SU-DHL-6 (cell line): ENCODE results near the gene SNRNP48.

ENCODE experiments used
- H2AFZ ChIP-seq: fragments of 200-600 bp; sonication (generic); 2 replicates; pipeline ENCODE4 v1.6.1; 2014; ENCODE audit warnings: low read depth, mild to moderate bottlenecking, moderate library complexity, mixed read lengths, antibody characterized with exemption, low read length; ENCODE audit not compliant: severe bottlenecking
- H3F3A ChIP-seq: fragments of 200-600 bp; shearing (Covaris generic); 2 replicates; pipeline ENCODE4 v1.6.0; 2016; ENCODE audit warnings: antibody characterized with exemption, mild to moderate bottlenecking; ENCODE audit not compliant: insufficient read depth
- H3K27ac ChIP-seq: fragments of 200-600 bp; sonication (generic); 2 replicates; pipeline ENCODE4 v1.5.1; 2016; ENCODE audit warnings: low read depth, mild to moderate bottlenecking, low read length, moderate library complexity, mixed read lengths
- H3K27me3 ChIP-seq: fragments of 200-600 bp; sonication (generic), shearing (Covaris generic); 2 replicates; pipeline ENCODE4 v1.6.0; 2014; ENCODE audit warnings: mild to moderate bottlenecking, low read length
- H3K36me3 ChIP-seq: fragments of 200-600 bp; sonication (generic); 2 replicates; pipeline ENCODE4 v1.6.1; 2014; ENCODE audit warnings: mild to moderate bottlenecking, low read length, mixed read lengths
- H3K4me2 ChIP-seq: fragments of 300-600, 200-600 bp; shearing (Covaris generic), sonication (generic); 2 replicates; pipeline ENCODE4 v1.6.0; 2014; ENCODE audit warnings: low read length, low read depth, mild to moderate bottlenecking; ENCODE audit not compliant: poor library complexity, severe bottlenecking
- H3K4me3 ChIP-seq: fragments of 200-600 bp; sonication (generic); 2 replicates; pipeline ENCODE4 v1.5.1; 2014; ENCODE audit warnings: antibody characterized with exemption, low read length, mild to moderate bottlenecking, mixed read lengths; ENCODE audit not compliant: insufficient read depth, poor library complexity, severe bottlenecking
- H3K79me2 ChIP-seq: fragments of 200-600 bp; sonication (generic); 2 replicates; pipeline ENCODE4 v1.6.1; 2014; ENCODE audit warnings: mild to moderate bottlenecking, low read length, moderate library complexity; ENCODE audit not compliant: insufficient read depth
- H3K9ac ChIP-seq: fragments of 200-600 bp; sonication (generic); 2 replicates; pipeline ENCODE4 v1.7.0; 2014; ENCODE audit warnings: mild to moderate bottlenecking, low read length
- H3K9me2 ChIP-seq: fragments of 200-600 bp; sonication (generic); replicated peaks from 2 replicates; pipeline ENCODE4 v1.6.1; 2014; ENCODE audit warnings: low read length; ENCODE audit not compliant: insufficient read depth
- H3K9me3 ChIP-seq: fragments of 200-600 bp; sonication (generic); 2 replicates; pipeline ENCODE4 v1.6.1; 2014; ENCODE audit warnings: low read length, mixed read lengths; ENCODE audit not compliant: insufficient read depth
- H4K20me1 ChIP-seq: fragments of 200-600 bp; sonication (generic); 2 replicates; pipeline ENCODE4 v1.6.1; 2014; ENCODE audit warnings: low read depth, mild to moderate bottlenecking, antibody characterized with exemption, low read length, moderate library complexity, mixed read lengths
- EZH2phosphoT487 ChIP-seq: fragments of 200-600 bp; sonication (generic), shearing (Covaris generic); conservative IDR thresholded peaks from 2 replicates; pipeline ENCODE4 v1.6.1; 2018; ENCODE audit warnings: mild to moderate bottlenecking, antibody characterized with exemption, low read length, moderate library complexity, mixed read lengths
- TF ChIP-seq, protein P1 (sequence below): fragments of 200-600 bp; sonication (generic); IDR thresholded peaks from one replicate; pipeline ENCODE4 v1.5.1; 2017; ENCODE audit warnings: antibody characterized with exemption, mild to moderate bottlenecking, low read length, moderate library complexity; ENCODE audit not compliant: insufficient read depth, poor library complexity, severe bottlenecking

SNRNP48 gene

DNA sequence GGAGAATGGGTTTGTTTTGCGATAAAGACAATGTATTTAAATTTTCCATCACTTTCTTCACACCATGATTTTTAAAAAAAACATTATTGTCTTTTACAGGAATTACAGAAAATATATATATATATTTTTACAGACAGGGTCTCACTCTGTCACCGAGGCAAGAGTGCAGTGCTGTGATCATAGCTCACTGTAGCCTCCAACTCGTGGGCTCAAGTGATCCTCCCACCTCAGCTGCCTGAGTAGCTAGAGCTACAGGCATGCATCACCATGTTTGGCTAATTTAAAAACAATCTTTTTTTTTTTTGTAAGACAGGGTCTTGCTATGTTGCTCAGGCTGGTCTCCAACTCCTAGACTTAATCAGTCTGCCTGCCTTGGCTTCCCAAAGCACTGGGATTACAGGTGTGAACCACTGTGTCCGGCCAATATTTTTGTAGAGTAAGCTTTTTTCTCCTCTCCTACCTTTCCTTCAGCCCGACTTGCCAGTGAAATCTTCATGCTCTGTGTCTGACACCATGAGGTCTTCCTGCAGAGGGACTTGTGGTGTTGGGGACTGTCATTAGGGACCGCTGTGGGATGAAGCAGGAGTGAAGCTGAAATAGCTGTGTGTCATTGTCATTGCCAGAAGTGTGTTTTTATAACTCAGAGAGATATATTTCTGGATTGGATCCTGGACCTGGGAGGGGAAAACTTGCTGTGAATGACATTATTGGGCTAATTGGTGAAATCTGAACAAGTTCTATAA is 35.3 kb upstream of the SNRNP48 start:
- Histone ChIP-seq H4K20me1 (no peaks in the 10 kb centered on the region; the same call in 1 of the 2 replicates), H3K9ac (no peak overlapping the region), H3K36me3 (no peaks in the 10 kb centered on the region), H3K9me2 (no peaks in the 10 kb centered on the region), H3K4me3 (no peak overlapping the region), H2AFZ (no peak overlapping the region), H3K79me2 (no peaks in the 10 kb centered on the region), H3K27ac (no peak overlapping the region), H3F3A (no peaks in the 10 kb centered on the region), H3K27me3 (no peaks in the 10 kb centered on the region), H3K4me2 (no peak overlapping the region), H3K9me3 (no peaks in the 10 kb centered on the region)
- TF ChIP-seq EZH2phosphoT487: no peak
- TF ChIP-seq, protein P1, sequence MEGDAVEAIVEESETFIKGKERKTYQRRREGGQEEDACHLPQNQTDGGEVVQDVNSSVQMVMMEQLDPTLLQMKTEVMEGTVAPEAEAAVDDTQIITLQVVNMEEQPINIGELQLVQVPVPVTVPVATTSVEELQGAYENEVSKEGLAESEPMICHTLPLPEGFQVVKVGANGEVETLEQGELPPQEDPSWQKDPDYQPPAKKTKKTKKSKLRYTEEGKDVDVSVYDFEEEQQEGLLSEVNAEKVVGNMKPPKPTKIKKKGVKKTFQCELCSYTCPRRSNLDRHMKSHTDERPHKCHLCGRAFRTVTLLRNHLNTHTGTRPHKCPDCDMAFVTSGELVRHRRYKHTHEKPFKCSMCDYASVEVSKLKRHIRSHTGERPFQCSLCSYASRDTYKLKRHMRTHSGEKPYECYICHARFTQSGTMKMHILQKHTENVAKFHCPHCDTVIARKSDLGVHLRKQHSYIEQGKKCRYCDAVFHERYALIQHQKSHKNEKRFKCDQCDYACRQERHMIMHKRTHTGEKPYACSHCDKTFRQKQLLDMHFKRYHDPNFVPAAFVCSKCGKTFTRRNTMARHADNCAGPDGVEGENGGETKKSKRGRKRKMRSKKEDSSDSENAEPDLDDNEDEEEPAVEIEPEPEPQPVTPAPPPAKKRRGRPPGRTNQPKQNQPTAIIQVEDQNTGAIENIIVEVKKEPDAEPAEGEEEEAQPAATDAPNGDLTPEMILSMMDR: no peak

DNA sequence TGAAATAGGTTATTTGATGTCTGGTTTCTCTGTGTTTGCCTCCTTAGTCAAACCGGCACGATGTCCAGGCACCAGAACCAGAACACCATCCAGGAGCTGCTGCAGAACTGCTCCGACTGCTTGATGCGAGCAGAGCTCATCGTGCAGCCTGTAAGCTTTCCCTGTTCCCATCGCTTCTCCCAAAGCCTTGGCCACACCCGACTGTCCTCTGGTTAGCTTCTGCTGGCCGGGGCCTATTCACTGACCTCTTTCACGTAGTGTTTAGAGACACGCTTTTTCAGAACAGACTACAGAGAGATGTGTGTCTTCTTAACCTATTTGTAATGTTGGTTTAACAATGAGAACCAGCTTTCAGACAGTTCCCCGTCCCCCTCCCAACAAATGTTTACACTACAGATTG is 34.3 kb upstream of the SNRNP48 start:
- Histone ChIP-seq H3K9ac (no peak overlapping the region), H4K20me1 (no peaks in the 10 kb centered on the region; the same call in 1 of the 2 replicates), H3K79me2 (no peaks in the 10 kb centered on the region), H3F3A (no peaks in the 10 kb centered on the region), H3K36me3 (no peaks in the 10 kb centered on the region), H3K4me3 (no peak overlapping the region), H3K27me3 (no peaks in the 10 kb centered on the region), H3K9me3 (no peaks in the 10 kb centered on the region), H3K27ac (no peak overlapping the region), H2AFZ (no peak overlapping the region), H3K4me2 (no peak overlapping the region), H3K9me2 (no peaks in the 10 kb centered on the region)
- TF ChIP-seq EZH2phosphoT487: no peak
- TF ChIP-seq, protein P1: no peak

GRCh38 chr6:7556394-7557106 is 33.4 kb upstream of the SNRNP48 start:
- TF ChIP-seq, protein P1: no peak
- no peak for TF ChIP-seq EZH2phosphoT487
- no peaks in the 10 kb centered on the region for H3K27me3 ChIP-seq
- no peak overlapping the region for H2AFZ ChIP-seq
- no peaks in the 10 kb centered on the region for H3K79me2 ChIP-seq
- no peak overlapping the region for H3K4me3 ChIP-seq
- H3K9me3 ChIP-seq: no peaks in the 10 kb centered on the region
- H3K9ac ChIP-seq: no peak overlapping the region
- no peak overlapping the region for H3K27ac ChIP-seq
- no peaks in the 10 kb centered on the region for H4K20me1 ChIP-seq
- no peaks in the 10 kb centered on the region for H3F3A ChIP-seq
- no peaks in the 10 kb centered on the region for H3K9me2 ChIP-seq
- no peaks in the 10 kb centered on the region for H3K36me3 ChIP-seq
- H3K4me2 ChIP-seq: no peak overlapping the region
